CD4-positive, alpha-beta T cell (primary cell): ENCODE data around the gene VEGFA. TPM values are rescaled to one million over a fixed set of nuclear protein-coding genes. Genes with fewer than 3 reads are reported as not detected.

ENCODE experiments used
- ATAC-seq: fragments of 200-7000 bp; cut with Tn5 transposase; one replicate; pipeline ENCODE4 v1.10.0; 2022; ENCODE audit warnings: mild to moderate bottlenecking; ENCODE audit not compliant: poor library complexity
- CTCF ChIA-PET: fragments of 350-600 bp; sonication (Branson Sonifier 250); formaldehyde crosslinking; loops from one replicate; lab custom pipeline; 2021; ENCODE audit warnings: antibody characterized with exemption, inconsistent platforms; lab: Charles Lee
- POLR2A ChIA-PET: fragments of 350-600 bp; sonication (Branson Sonifier 250); formaldehyde crosslinking; loops from one replicate; lab custom pipeline; 2021; ENCODE audit warnings: antibody characterized with exemption, inconsistent platforms; lab: Charles Lee
- DNase-seq, 14 experiments: peaks; one replicate each; pipeline ENCODE4 v3.0.0-alpha.2; 2013 to 2020; ENCODE audit warnings: mixed read lengths in 2 of 14
- H3K27ac ChIP-seq, 2 donors: one replicate each; pipeline versions ENCODE4 v1.5.1 to v1.7.0; 2013; ENCODE audit warnings: low read length in 2 of 2, low read depth in 1 of 2, mild to moderate bottlenecking in 1 of 2
- H3K27me3 ChIP-seq, 2 experiments: 1 replicate in 1 of 2; 2 replicates in 1 of 2; pipeline versions ENCODE4 v1.6.1 to v1.7.0; 2013; ENCODE audit warnings: low read length in 2 of 2, control low read depth in 1 of 2, mild to moderate bottlenecking in 1 of 2, moderate library complexity in 1 of 2; ENCODE audit not compliant: insufficient read depth in 2 of 2, control insufficient read depth in 1 of 2
- H3K36me3 ChIP-seq: one replicate; pipeline ENCODE4 v1.6.1; 2013; ENCODE audit warnings: low read length, control low read depth; ENCODE audit not compliant: insufficient read depth
- H3K4me1 ChIP-seq: one replicate; pipeline ENCODE4 v1.6.1; 2013; ENCODE audit warnings: low read length, control low read depth; ENCODE audit not compliant: insufficient read depth
- H3K4me3 ChIP-seq: one replicate; pipeline ENCODE4 v1.5.1; 2013; ENCODE audit warnings: mild to moderate bottlenecking, low read length, moderate library complexity
- H3K9me3 ChIP-seq, 2 experiments: 1 replicate in 1 of 2; 2 replicates in 1 of 2; pipeline versions ENCODE4 v1.6.1 to v1.7.0; 2013; ENCODE audit warnings: low read length in 2 of 2, mild to moderate bottlenecking in 2 of 2, control low read depth in 1 of 2, moderate library complexity in 1 of 2; ENCODE audit not compliant: control insufficient read depth in 1 of 2, insufficient read depth in 1 of 2
- H3K27ac Mint-ChIP-seq: one replicate; pipeline ENCODE4 v1.8.0; 2020; ENCODE audit warnings: mixed read lengths
- H3K27me3 Mint-ChIP-seq: one replicate; pipeline ENCODE4 v1.8.0; 2021; ENCODE audit warnings: mixed read lengths
- H3K36me3 Mint-ChIP-seq: one replicate; pipeline ENCODE4 v1.8.0; 2021; ENCODE audit warnings: low read depth, mixed read lengths
- H3K4me1 Mint-ChIP-seq: one replicate; pipeline ENCODE4 v1.8.0; 2021; ENCODE audit warnings: low read depth, mixed read lengths
- H3K4me3 Mint-ChIP-seq: one replicate; pipeline ENCODE4 v1.8.0; 2020; ENCODE audit warnings: mild to moderate bottlenecking, mixed read lengths
- H3K9me3 Mint-ChIP-seq: one replicate; pipeline ENCODE4 v1.8.0; 2020; ENCODE audit warnings: mixed read lengths
- CTCF ChIP-seq: fragments of 200-600 bp; IDR thresholded peaks from one replicate; pipeline ENCODE4 v1.8.0; 2022; ENCODE audit warnings: antibody characterized with exemption, mild to moderate bottlenecking
- intact Hi-C, 2 experiments: fragments of 100-400 bp; cut with DNase I in 1 of 2; cut with micrococcal nuclease in 1 of 2; formaldehyde crosslinking; loops; one replicate each; pipeline versions ENCODE4 v1.15.1 to v1.9.0; 2023 to 2025; cut with DNase I, micrococcal nuclease
- total RNA-seq, 174 experiments: library from RNA in 2 of 174; stranded (reverse) in 2 of 174; gene quantifications; one replicate each; pipeline ENCODE4 v1.2.3 and lab custom pipeline; 2021 to 2026

VEGFA gene
- total RNA-seq, 2 experiments from 2014 or later = 3.5 to 3.7 TPM

GRCh38 chr6:43725643-43726580 is 44.1 kb upstream of the VEGFA start:
- DNase-seq (peak in 1 of 14 experiments; percentile 17), ATAC-seq (peak; percentile 1)
- ChIA-PET CTCF (interaction anchor here (0.8 to 1.6 kb wide), 2 partner anchors 59 to 353 kb away, joined by 4 to 8 read pairs; no protein-coding TSS in a partner anchor), POLR2A (interaction anchor here (1.2 to 1.3 kb wide), 3 partner anchors 348 to 544 kb away, joined by 3 to 15 read pairs (median 8); partner anchors contain the start of gene CUL9)
- H3K27me3 Mint-ChIP-seq = no peaks in the 10 kb centered on the region
- H3K4me3 ChIP-seq = no peak overlapping the region
- H3K4me1 ChIP-seq = peaks cover 28% of the 10 kb centered on the region
- peaks cover 2 to 10% of the 10 kb centered on the region in 2 experiments for H3K9me3 ChIP-seq
- peak overlapping the region; percentile 61 for H3K4me3 Mint-ChIP-seq
- no peaks in the 10 kb centered on the region for H3K36me3 ChIP-seq
- TF ChIP-seq CTCF = no peak
- peaks cover 30% of the 10 kb centered on the region for H3K4me1 Mint-ChIP-seq
- intact Hi-C loops = loop anchor here (2.0 kb wide), 2 partner anchors 43 to 47 kb away; no protein-coding TSS in a partner anchor
- H3K27ac ChIP-seq = no peak overlapping the region
- H3K36me3 Mint-ChIP-seq = no peaks in the 10 kb centered on the region
- H3K27ac Mint-ChIP-seq = peak overlapping the region; percentile 85
- no peaks in the 10 kb centered on the region for H3K9me3 Mint-ChIP-seq
- H3K27me3 ChIP-seq = no peaks in the 10 kb centered on the region

- Histone ChIP-seq H3K27ac (no peak overlapping the region), H3K36me3 (no peaks in the 10 kb centered on the region), H3K27me3 (no peaks in the 10 kb centered on the region), H3K4me3 (no peak overlapping the region), H3K9me3 (peaks cover 7 to 10% of the 10 kb centered on the region in 2 experiments), H3K4me1 (peaks cover 28% of the 10 kb centered on the region)
- ChIA-PET POLR2A (no interaction called here), CTCF (no interaction called here)
- H3K4me3 Mint-ChIP-seq = no peak overlapping the region
- TF ChIP-seq CTCF = no peak
- H3K27me3 Mint-ChIP-seq = no peaks in the 10 kb centered on the region
- peaks cover 10% of the 10 kb centered on the region for H3K9me3 Mint-ChIP-seq
- H3K4me1 Mint-ChIP-seq = peaks cover 30% of the 10 kb centered on the region
- no peak overlapping the region for H3K27ac Mint-ChIP-seq
- ATAC-seq (no peak), DNase-seq (no peak)
- intact Hi-C loops = loop anchor here in 1 of 2 experiments (2.0 kb wide), 1 partner anchor 41 kb away; no protein-coding TSS in a partner anchor
- H3K36me3 Mint-ChIP-seq = no peaks in the 10 kb centered on the region
These were observed 42.4 kb upstream of the VEGFA start for GRCh38 chr6:43727634-43728033.

GRCh38 chr6:43728586-43728985 is 41.4 kb upstream of the VEGFA start:
- no peak overlapping the region for H3K4me3 Mint-ChIP-seq
- H3K36me3 Mint-ChIP-seq = no peaks in the 10 kb centered on the region
- CTCF ChIA-PET = interaction anchor here (0.9 kb wide), 1 partner anchor 19 kb away, joined by 3 read pairs; no protein-coding TSS in a partner anchor
- intact Hi-C loops = no loop called here
- ATAC-seq = no peak
- no peak for TF ChIP-seq CTCF
- POLR2A ChIA-PET = no interaction called here
- peaks cover 10% of the 10 kb centered on the region for H3K9me3 Mint-ChIP-seq
- H3K4me3 ChIP-seq = no peak overlapping the region
- H3K27me3 ChIP-seq = no peaks in the 10 kb centered on the region
- H3K9me3 ChIP-seq = peaks cover 7 to 10% of the 10 kb centered on the region in 2 experiments
- H3K4me1 ChIP-seq = peaks cover 31% of the 10 kb centered on the region
- no peaks in the 10 kb centered on the region for H3K36me3 ChIP-seq
- no peak for DNase-seq
- H3K27ac Mint-ChIP-seq = no peak overlapping the region
- peaks cover 29% of the 10 kb centered on the region for H3K4me1 Mint-ChIP-seq
- H3K27ac ChIP-seq = no peak overlapping the region
- H3K27me3 Mint-ChIP-seq = no peaks in the 10 kb centered on the region
